Upper lobe of left lung (tissue), 6 donors: ENCODE measurements around the gene POLN. TPM values are rescaled to one million over a fixed set of nuclear protein-coding genes. Genes with fewer than 3 reads are reported as not detected.

ENCODE experiments used
- ATAC-seq, 2 donors: fragments of 200-7000 bp; cut with Tn5 transposase; one replicate each; pipeline ENCODE4 v1.9.1; 2022; ENCODE audit warnings: mild to moderate bottlenecking in 2 of 2, moderate library complexity in 2 of 2; ENCODE audit not compliant: low FRiP score in 2 of 2
- DNase-seq, 2 donors: peaks; one replicate each; pipeline ENCODE4 v3.0.0-alpha.2; 2019 to 2020
- H3K27ac ChIP-seq, 4 donors: fragments of 200-600 bp; sonication (generic); one replicate each; pipeline ENCODE4 v1.5.1; 2016 to 2019
- H3K27me3 ChIP-seq, 4 donors: fragments of 200-600 bp; sonication (generic); one replicate each; pipeline ENCODE4 v1.5.1; 2017 to 2019
- H3K36me3 ChIP-seq, 4 donors: fragments of 200-600 bp; sonication (generic); one replicate each; pipeline ENCODE4 v1.5.1; 2016 to 2019
- H3K4me1 ChIP-seq, 4 donors: fragments of 200-600 bp; sonication (generic); one replicate each; pipeline ENCODE4 v1.5.1; 2018 to 2019
- H3K4me3 ChIP-seq, 4 donors: fragments of 200-600 bp; sonication (generic); one replicate each; pipeline ENCODE4 v1.5.1; 2017 to 2019; ENCODE audit warnings: mild to moderate bottlenecking in 2 of 4, moderate library complexity in 1 of 4
- H3K9me3 ChIP-seq, 4 donors: fragments of 200-600 bp; sonication (generic); one replicate each; pipeline ENCODE4 v1.5.1; 2018 to 2019
- CTCF ChIP-seq, 6 experiments: fragments of 450-650 bp in 4 of 6; fragments of 200-600 bp in 2 of 6; sonication (generic) in 2 of 6; IDR thresholded peaks; one replicate each; pipeline ENCODE4 v1.5.1; 2016 to 2019; ENCODE audit warnings: antibody characterized with exemption in 6 of 6
- EP300 ChIP-seq, 4 donors: sonication (generic); formaldehyde crosslinking; IDR thresholded peaks; one replicate each; pipeline ENCODE4 v1.5.1; 2017; ENCODE audit warnings: antibody characterized with exemption in 4 of 4, control low read depth in 2 of 4
- POLR2A ChIP-seq, 4 donors: fragments of 450-650 bp; IDR thresholded peaks; one replicate each; pipeline ENCODE4 v1.5.1; 2016 to 2017; ENCODE audit warnings: antibody characterized with exemption in 4 of 4, mild to moderate bottlenecking in 2 of 4
- POLR2AphosphoS5 ChIP-seq, 2 donors: sonication (generic); formaldehyde crosslinking; IDR thresholded peaks; one replicate each; pipeline ENCODE4 v1.5.1; 2017; ENCODE audit warnings: antibody characterized with exemption in 2 of 2
- WGBS, 2 donors: methylation state at CpG; one replicate each; pipeline ENCODE4 v1.1.5; 2017 to 2018; 5-methylcytosine and 5-hydroxymethylcytosine counted together
- total RNA-seq, 6 donors: library from RNA; depleted of rRNA in 4 of 6; stranded (reverse); fragments of >200 nt in 4 of 6; gene quantifications; one replicate each; pipeline versions ENCODE4 v1.1.0 to v1.2.1, GENCODE V29; 2016 to 2021
- donor health status: DM: no; HTN: no; CAD: no; lungs with moderate emphysema.
- donor health status: DM: no; HTN: yes; CAD: no; lungs with severe emphysema.

POLN gene
- total RNA-seq, 6 donors from 2014 or later: 0.89 to 5.5 (median 2.6) TPM

GRCh38 chr4:2281575-2282343 is 39.8 kb upstream of the POLN start:
- ATAC-seq (peak; percentile 17 to 60), DNase-seq (peak in 1 of 2 donors; percentile 47)
- no peak overlapping the region for H3K4me3 ChIP-seq
- TF ChIP-seq POLR2AphosphoS5 (IDR thresholded peaks at IDR 0.05) (peak; percentile 25 to 28), POLR2A (IDR thresholded peaks at IDR 0.05) (peak in 1 of 4 donors; percentile 47), CTCF (IDR thresholded peaks at IDR 0.05) (peak in 4 of 6 experiments; percentile 10 to 26 (median 22)), EP300 (IDR thresholded peaks at IDR 0.05) (no peak)
- H3K36me3 ChIP-seq: no peaks in the 10 kb centered on the region
- H3K27me3 ChIP-seq: no peaks in the 10 kb centered on the region
- no peaks in the 10 kb centered on the region for H3K9me3 ChIP-seq
- peak overlapping the region in 2 of 4 donors; percentile 60 to 61 for H3K27ac ChIP-seq
- H3K4me1 ChIP-seq: no peaks in the 10 kb centered on the region
- WGBS, 2 donors: 60 to 62% methylated on average over 9 to 10 of the region's 10 CpGs

GRCh38 chr4:2280531-2281300 is 38.8 kb upstream of the POLN start:
- Histone ChIP-seq H3K4me3 (no peak overlapping the region), H3K27me3 (no peaks in the 10 kb centered on the region), H3K4me1 (no peaks in the 10 kb centered on the region), H3K27ac (peak overlapping the region in 1 of 4 donors; percentile 61), H3K9me3 (no peaks in the 10 kb centered on the region), H3K36me3 (no peaks in the 10 kb centered on the region)
- TF ChIP-seq EP300 (IDR thresholded peaks at IDR 0.05) (no peak), CTCF (IDR thresholded peaks at IDR 0.05) (no peak), POLR2A (IDR thresholded peaks at IDR 0.05) (no peak), POLR2AphosphoS5 (IDR thresholded peaks at IDR 0.05) (no peak)
- DNase-seq: no peak
- WGBS, 2 donors: 86 to 92% methylated on average over 13 of the region's 13 CpGs
- no peak for ATAC-seq

- no peaks in the 10 kb centered on the region for H3K9me3 ChIP-seq
- H3K27ac ChIP-seq: no peak overlapping the region
- ATAC-seq (no peak), DNase-seq (no peak)
- peaks cover 0 to under 1% (median 0%) of the 10 kb centered on the region in 4 donors for H3K36me3 ChIP-seq
- no peaks in the 10 kb centered on the region for H3K4me1 ChIP-seq
- no peaks in the 10 kb centered on the region for H3K27me3 ChIP-seq
- TF ChIP-seq POLR2A (IDR thresholded peaks at IDR 0.05) (no peak), POLR2AphosphoS5 (IDR thresholded peaks at IDR 0.05) (no peak), CTCF (IDR thresholded peaks at IDR 0.05) (no peak), EP300 (IDR thresholded peaks at IDR 0.05) (no peak)
- H3K4me3 ChIP-seq: no peak overlapping the region
- 91 to 98% methylated on average over 9 of the region's 9 CpGs for WGBS, 2 donors
Measured at GRCh38 chr4:2277956-2278355, 36.0 kb upstream of the POLN start.

GRCh38 chr4:2276581-2277325 is 34.8 kb upstream of the POLN start:
- ATAC-seq (no peak), DNase-seq (peak in 1 of 2 donors; percentile 49)
- Histone ChIP-seq H3K36me3 (peaks cover 0 to 5% (median 2%) of the 10 kb centered on the region in 4 donors), H3K9me3 (no peaks in the 10 kb centered on the region), H3K4me1 (no peaks in the 10 kb centered on the region), H3K4me3 (no peak overlapping the region), H3K27ac (no peak overlapping the region), H3K27me3 (no peaks in the 10 kb centered on the region)
- TF ChIP-seq CTCF (IDR thresholded peaks at IDR 0.05) (no peak), POLR2AphosphoS5 (IDR thresholded peaks at IDR 0.05) (no peak), POLR2A (IDR thresholded peaks at IDR 0.05) (no peak), EP300 (IDR thresholded peaks at IDR 0.05) (no peak)
- 94 to 95% methylated on average over 30 of the region's 30 CpGs for WGBS, 2 donors
